IMR-90 (cell line): ENCODE measurements around the gene PLCB4. TPM values are rescaled to one million over a fixed set of nuclear protein-coding genes. Genes with fewer than 3 reads are reported as not detected.
A peak's percentile ranks its signal among the peaks of the same experiment; 100 is the strongest.

Experiments
- ATAC-seq: fragments of 200-7000 bp; cut with Tn5 transposase; 2 replicates; pipeline ENCODE4 v1.9.1; 2020; ENCODE audit warnings: low read depth, mild to moderate bottlenecking, moderate library complexity
- BruUV-seq: library from RNA; stranded (reverse); fragments of 400-500 nt; replicated peaks from 2 replicates; lab custom pipeline; 2021; lab: Mats Ljungman, UMichigan
- CTCF ChIA-PET: fragments of 300-600 bp; formaldehyde crosslinking; extraction: SDS; loops from one replicate; lab custom pipeline; 2021; ENCODE audit warnings: antibody characterized with exemption; lab: Yijun Ruan, JAX
- POLR2A ChIA-PET: fragments of 300-600 bp; sonication (Branson Sonifier 250); formaldehyde crosslinking; loops from one replicate; lab custom pipeline; 2022; ENCODE audit warnings: antibody characterized with exemption; ENCODE audit not compliant: unreplicated experiment; lab: Charles Lee
- DNase-seq: peaks from one replicate; pipeline ENCODE4 v3.0.0; 2013
- H2AFZ ChIP-seq: replicated peaks from 2 replicates; pipeline ENCODE3; 2013; ENCODE audit warnings: low read length, mild to moderate bottlenecking; ENCODE audit not compliant: poor library complexity
- H2AK5ac ChIP-seq: 2 replicates; pipeline ENCODE4 v1.6.1; 2013; ENCODE audit warnings: low read depth, low read length, inconsistent platforms
- H2AK9ac ChIP-seq: replicated peaks from 2 replicates; pipeline ENCODE3; 2013; ENCODE audit warnings: mild to moderate bottlenecking, low read depth, low read length, moderate library complexity; ENCODE audit not compliant: poor library complexity
- H2BK120ac ChIP-seq: 2 replicates; pipeline ENCODE4 v1.6.1; 2013; ENCODE audit warnings: low read depth, low read length, inconsistent platforms
- H2BK15ac ChIP-seq: 3 replicates; pipeline ENCODE4 v1.6.1; 2013; ENCODE audit warnings: low read depth, low read length, inconsistent platforms
- H2BK20ac ChIP-seq: 2 replicates; pipeline ENCODE4 v1.6.1; 2013; ENCODE audit warnings: low read depth, mild to moderate bottlenecking, inconsistent platforms, low read length, moderate library complexity
- H2BK5ac ChIP-seq: 2 replicates; pipeline ENCODE4 v1.6.1; 2013; ENCODE audit warnings: mild to moderate bottlenecking, low read depth, low read length, inconsistent platforms; ENCODE audit not compliant: poor library complexity, severe bottlenecking
- H3K14ac ChIP-seq: replicated peaks from 2 replicates; pipeline ENCODE4 v1.6.1; 2013; ENCODE audit warnings: low read depth, low read length, inconsistent platforms
- H3K18ac ChIP-seq: 2 replicates; pipeline ENCODE4 v1.6.1; 2013; ENCODE audit warnings: low read depth, low read length, control low read depth
- H3K23ac ChIP-seq: 2 replicates; pipeline ENCODE4 v1.6.1; 2013; ENCODE audit warnings: low read depth, low read length, inconsistent platforms
- H3K27ac ChIP-seq: 2 replicates; pipeline ENCODE4 v1.5.1; 2013; ENCODE audit warnings: mild to moderate bottlenecking, control low read depth, low read length; ENCODE audit not compliant: insufficient read depth
- H3K27me3 ChIP-seq: 2 replicates; pipeline ENCODE4 v1.6.1; 2013; ENCODE audit warnings: low read length; ENCODE audit not compliant: control insufficient read depth, insufficient read depth
- H3K36me3 ChIP-seq: 2 replicates; pipeline ENCODE4 v1.6.1; 2013; ENCODE audit warnings: low read length, mixed read lengths; ENCODE audit not compliant: control insufficient read depth, insufficient read depth
- H3K4ac ChIP-seq: 2 replicates; pipeline ENCODE4 v1.6.1; 2013; ENCODE audit warnings: low read depth, low read length, inconsistent platforms
- H3K4me1 ChIP-seq: 2 replicates; pipeline ENCODE4 v1.6.1; 2013; ENCODE audit warnings: low read length, mixed read lengths; ENCODE audit not compliant: control insufficient read depth, insufficient read depth
- H3K4me2 ChIP-seq: 2 replicates; pipeline ENCODE4 v1.6.1; 2013; ENCODE audit warnings: low read depth, mild to moderate bottlenecking, control low read depth, low read length, moderate library complexity
- H3K4me3 ChIP-seq: 2 replicates; pipeline ENCODE4 v1.5.1; 2013; ENCODE audit warnings: low read depth, mild to moderate bottlenecking, control low read depth, low read length, moderate library complexity; ENCODE audit not compliant: insufficient read depth
- H3K56ac ChIP-seq: 2 replicates; pipeline ENCODE4 v1.6.1; 2013; ENCODE audit warnings: low read length, inconsistent platforms; ENCODE audit not compliant: insufficient read depth; ENCODE audit errors: extremely low read depth
- H3K79me1 ChIP-seq, 2 experiments: 2 replicates each; pipeline ENCODE4 v1.6.1; 2013; ENCODE audit warnings: low read length in 2 of 2, inconsistent platforms in 1 of 2, low read depth in 1 of 2
- H3K9ac ChIP-seq: 2 replicates; pipeline ENCODE4 v1.6.1; 2013; ENCODE audit warnings: low read depth, low read length, control low read depth
- H3K9me1 ChIP-seq: 2 replicates; pipeline ENCODE4 v1.6.1; 2013; ENCODE audit warnings: low read length, inconsistent platforms; ENCODE audit not compliant: insufficient read depth
- H3K9me3 ChIP-seq: 2 replicates; pipeline ENCODE4 v1.6.1; 2013; ENCODE audit warnings: low read length; ENCODE audit not compliant: control insufficient read depth, insufficient read depth
- H4K20me1 ChIP-seq: 2 replicates; pipeline ENCODE4 v1.6.1; 2013; ENCODE audit warnings: low read length, inconsistent platforms; ENCODE audit not compliant: insufficient read depth
- H4K5ac ChIP-seq: 2 replicates; pipeline ENCODE4 v1.6.1; 2013; ENCODE audit warnings: mild to moderate bottlenecking, low read depth, low read length, control low read depth
- H4K8ac ChIP-seq, 2 experiments: 2 replicates each; pipeline ENCODE4 v1.6.1; 2013; ENCODE audit warnings: low read depth in 2 of 2, low read length in 2 of 2, control low read depth in 1 of 2, inconsistent platforms in 1 of 2
- H4K91ac ChIP-seq: 2 replicates; pipeline ENCODE4 v1.6.1; 2013; ENCODE audit warnings: low read depth, low read length, inconsistent platforms; ENCODE audit not compliant: insufficient read depth
- BHLHE40 ChIP-seq: fragments of 150-350 bp; IDR thresholded peaks from 2 replicates; pipeline ENCODE4 v1.6.1; 2016; ENCODE audit warnings: mild to moderate bottlenecking, low read depth, low read length
- CEBPB ChIP-seq: IDR thresholded peaks from 2 replicates; pipeline ENCODE4 v1.6.1; 2012; ENCODE audit warnings: low read depth, low read length, improper control_type of control experiment
- CHD1 ChIP-seq: IDR thresholded peaks from 2 replicates; pipeline ENCODE4 v1.6.1; 2012; ENCODE audit warnings: low read depth, low read length, improper control_type of control experiment
- ELK1 ChIP-seq: fragments of 150-350 bp; IDR thresholded peaks from 2 replicates; pipeline ENCODE4 v1.6.1; 2016; ENCODE audit warnings: low read depth, mild to moderate bottlenecking, low read length, moderate library complexity, borderline replicate concordance
- MAFK ChIP-seq: IDR thresholded peaks from 2 replicates; pipeline ENCODE4 v1.6.1; 2012; ENCODE audit warnings: low read depth, low read length, improper control_type of control experiment
- MAZ ChIP-seq: IDR thresholded peaks from 2 replicates; pipeline ENCODE4 v1.6.1; 2012; ENCODE audit warnings: low read depth, mild to moderate bottlenecking, low read length, improper control_type of control experiment, moderate library complexity, borderline replicate concordance
- MXI1 ChIP-seq: IDR thresholded peaks from 2 replicates; pipeline ENCODE4 v1.6.1; 2012; ENCODE audit warnings: low read depth, mild to moderate bottlenecking, low read length, moderate library complexity, borderline replicate concordance
- NFE2L2 ChIP-seq: fragments of 150-350 bp; IDR thresholded peaks from 2 replicates; pipeline ENCODE4 v1.6.1; 2016; ENCODE audit warnings: low read depth, mild to moderate bottlenecking, low read length
- POLR2A ChIP-seq: IDR thresholded peaks from 2 replicates; pipeline ENCODE4 v1.6.1; 2012; ENCODE audit warnings: mild to moderate bottlenecking, low read depth, low read length
- RAD21 ChIP-seq: IDR thresholded peaks from 2 replicates; pipeline ENCODE4 v1.6.1; 2012; ENCODE audit warnings: low read length, improper control_type of control experiment
- RFX5 ChIP-seq: IDR thresholded peaks from 2 replicates; pipeline ENCODE4 v1.8.0; 2012; ENCODE audit warnings: low read depth, mild to moderate bottlenecking, low read length, moderate library complexity
- WGBS, 2 experiments: methylation state at CpG; one replicate each; pipeline versions ENCODE4 v1.1.5 to v1.1.7; 2013; ENCODE audit warnings: missing lambda C conversion rate in 2 of 2; ENCODE audit not compliant: insufficient read length in 1 of 2; ENCODE audit errors: extremely low coverage in 2 of 2; 5-methylcytosine and 5-hydroxymethylcytosine counted together
- dilution Hi-C: fragments of 300-500 bp; cut with HindIII; formaldehyde crosslinking; loops from one replicate; pipeline ENCODE4 v1.14.3; 2018; ENCODE audit warnings: low sequenced_read_pairs; ENCODE audit not compliant: unreplicated experiment
- in situ Hi-C: fragments of 300-500 bp; cut with MboI; formaldehyde crosslinking; loops from 3 replicates; pipeline ENCODE4 v1.14.3; 2019; ENCODE audit warnings: low sequenced_read_pairs, inconsistent platforms, mixed read lengths
- intact Hi-C: fragments of 100-400 bp; cut with micrococcal nuclease; formaldehyde crosslinking; loops from 2 replicates; pipeline ENCODE4 v1.10.0; 2022
- polyA plus RNA-seq, 3 experiments: library from polyadenylated mRNA; depleted of rRNA; stranded (reverse); fragments of >200 nt; gene quantifications; 2 replicates each; pipeline ENCODE4 v1.2.3, GENCODE V29; 2012; ENCODE audit warnings: low replicate concordance in 1 of 3
- total RNA-seq: library from RNA; depleted of rRNA; stranded (reverse); fragments of >200 nt; gene quantifications from 2 replicates; pipeline ENCODE4 v1.2.3, GENCODE V29; 2012
- TF ChIP-seq, protein P1 (sequence below): conservative IDR thresholded peaks from 2 replicates; pipeline ENCODE4 v1.5.1; 2012; ENCODE audit warnings: mild to moderate bottlenecking, low read depth, low read length, improper control_type of control experiment
- TF ChIP-seq, protein P2 (sequence below): fragments of 150-350 bp; IDR thresholded peaks from 2 replicates; pipeline ENCODE4 v1.6.1; 2017; ENCODE audit warnings: mild to moderate bottlenecking, antibody characterized with exemption, low read length, low read depth

PLCB4 gene
- total and polyA plus RNA-seq, 2 of the 4 experiments (the other 2 are of a cell fraction) = 12.5 to 24.0 TPM

- no peak overlapping the region for H3K4me2 ChIP-seq
- H2BK20ac ChIP-seq = peak overlapping the region; percentile 41
- H4K91ac ChIP-seq = peak overlapping the region; percentile 29
- no peak overlapping the region for H3K9ac ChIP-seq
- H3K4me1 ChIP-seq = peaks cover 6% of the 10 kb centered on the region; the same call in 1 of the 2 replicates
- no peaks in the 10 kb centered on the region for H3K27me3 ChIP-seq
- H3K14ac ChIP-seq = peak overlapping the region; percentile 67; the same call in 1 of the 2 replicates
- H3K23ac ChIP-seq = peak overlapping the region; percentile 53; the same call in 1 of the 2 replicates
- H2BK120ac ChIP-seq = peak overlapping the region; percentile 82
- H2AK9ac ChIP-seq = no peak overlapping the region
- H3K79me1 ChIP-seq = peaks cover 0 to 7% of the 10 kb centered on the region in 2 experiments; a peak in 1 of 4 replicates
- no peaks in the 10 kb centered on the region for H4K20me1 ChIP-seq
- dilution Hi-C loops = no loop called here
- H3K36me3 ChIP-seq = no peaks in the 10 kb centered on the region
- intact Hi-C loops = no loop called here
- peak overlapping the region; percentile 3 for H2BK5ac ChIP-seq
- in situ Hi-C loops = no loop called here
- no peak for DNase-seq
- H3K4ac ChIP-seq = peak overlapping the region; percentile 81
- peak overlapping the region; percentile 15 to 26; a peak in 2 of 4 replicates for H4K8ac ChIP-seq
- H3K56ac ChIP-seq = no peak overlapping the region
- H4K5ac ChIP-seq = peak overlapping the region; percentile 33; the same call in 1 of the 2 replicates
- no peaks in the 10 kb centered on the region for H3K9me3 ChIP-seq
- no peak for TF ChIP-seq MXI1
- no peak for TF ChIP-seq CEBPB
- no peak for TF ChIP-seq CHD1
- no peak for TF ChIP-seq BHLHE40
- TF ChIP-seq MAFK = no peak
- TF ChIP-seq, protein P1, sequence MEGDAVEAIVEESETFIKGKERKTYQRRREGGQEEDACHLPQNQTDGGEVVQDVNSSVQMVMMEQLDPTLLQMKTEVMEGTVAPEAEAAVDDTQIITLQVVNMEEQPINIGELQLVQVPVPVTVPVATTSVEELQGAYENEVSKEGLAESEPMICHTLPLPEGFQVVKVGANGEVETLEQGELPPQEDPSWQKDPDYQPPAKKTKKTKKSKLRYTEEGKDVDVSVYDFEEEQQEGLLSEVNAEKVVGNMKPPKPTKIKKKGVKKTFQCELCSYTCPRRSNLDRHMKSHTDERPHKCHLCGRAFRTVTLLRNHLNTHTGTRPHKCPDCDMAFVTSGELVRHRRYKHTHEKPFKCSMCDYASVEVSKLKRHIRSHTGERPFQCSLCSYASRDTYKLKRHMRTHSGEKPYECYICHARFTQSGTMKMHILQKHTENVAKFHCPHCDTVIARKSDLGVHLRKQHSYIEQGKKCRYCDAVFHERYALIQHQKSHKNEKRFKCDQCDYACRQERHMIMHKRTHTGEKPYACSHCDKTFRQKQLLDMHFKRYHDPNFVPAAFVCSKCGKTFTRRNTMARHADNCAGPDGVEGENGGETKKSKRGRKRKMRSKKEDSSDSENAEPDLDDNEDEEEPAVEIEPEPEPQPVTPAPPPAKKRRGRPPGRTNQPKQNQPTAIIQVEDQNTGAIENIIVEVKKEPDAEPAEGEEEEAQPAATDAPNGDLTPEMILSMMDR = no peak
- TF ChIP-seq RFX5 = no peak
- TF ChIP-seq RAD21 = no peak
- TF ChIP-seq, protein P2, sequence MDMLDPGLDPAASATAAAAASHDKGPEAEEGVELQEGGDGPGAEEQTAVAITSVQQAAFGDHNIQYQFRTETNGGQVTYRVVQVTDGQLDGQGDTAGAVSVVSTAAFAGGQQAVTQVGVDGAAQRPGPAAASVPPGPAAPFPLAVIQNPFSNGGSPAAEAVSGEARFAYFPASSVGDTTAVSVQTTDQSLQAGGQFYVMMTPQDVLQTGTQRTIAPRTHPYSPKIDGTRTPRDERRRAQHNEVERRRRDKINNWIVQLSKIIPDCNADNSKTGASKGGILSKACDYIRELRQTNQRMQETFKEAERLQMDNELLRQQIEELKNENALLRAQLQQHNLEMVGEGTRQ = no peak
- TF ChIP-seq ELK1 = no peak
- TF ChIP-seq NFE2L2 = no peak
- no peak for TF ChIP-seq MAZ
- TF ChIP-seq POLR2A = no peak
- peak overlapping the region; percentile 2 for H2AFZ ChIP-seq
- H3K9me1 ChIP-seq = peaks cover 6% of the 10 kb centered on the region
- no TSS peak for BruUV-seq
- peak overlapping the region; percentile 70 for H2AK5ac ChIP-seq
- POLR2A ChIA-PET = no interaction called here
- WGBS, 2 experiments = no CpG with 5 or more reads among the region's 2 CpGs
- no peak overlapping the region for H3K4me3 ChIP-seq
- peak overlapping the region; percentile 35; the same call in 2 of the 3 replicates for H2BK15ac ChIP-seq
- peak overlapping the region; percentile 47; the same call in 1 of the 2 replicates for H3K18ac ChIP-seq
- CTCF ChIA-PET = interaction anchor here (0.7 kb wide), 1 partner anchor 60 kb away, joined by 3 read pairs; no protein-coding TSS in a partner anchor
- no peak for ATAC-seq
- no peak overlapping the region for H3K27ac ChIP-seq
These were observed 46.5 kb upstream of the PLCB4 start for GRCh38 chr20:9022376-9022775.
